ENCODE measurements around the gene BICC1. TPM values are rescaled to one million over a fixed set of nuclear protein-coding genes. Genes with fewer than 3 reads are reported as not detected.

Gene BICC1
- total and polyA plus RNA-seq, 8 donors, result 0.29 to 25.0 (median 4.5) TPM

DNA sequence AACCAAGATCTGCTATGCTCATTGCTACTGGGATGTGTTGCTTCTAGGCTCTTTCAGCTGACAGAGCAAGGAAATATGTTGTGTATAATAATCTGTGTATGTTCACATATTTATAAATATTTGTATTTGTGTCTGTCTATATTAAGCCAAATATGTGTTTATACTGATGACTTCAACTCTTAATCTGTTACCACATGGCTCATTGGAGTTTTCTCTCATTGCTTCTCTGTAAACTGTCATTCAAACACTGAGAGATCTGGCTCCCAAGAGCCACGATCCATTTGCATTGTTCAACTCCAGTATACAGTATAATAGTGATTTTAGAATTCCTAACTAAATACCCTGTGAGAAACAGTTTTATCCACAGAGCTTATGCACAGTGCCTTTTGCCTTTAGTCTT is 35.3 kb downstream of the BICC1 start:
- TF ChIP-seq CTCF (IDR thresholded peaks at IDR 0.05), result no peak
- no peak for TF ChIP-seq POLR2AphosphoS5 (IDR thresholded peaks at IDR 0.05)
- TF ChIP-seq POLR2A (IDR thresholded peaks at IDR 0.05), result no peak
- no peak for TF ChIP-seq EP300 (IDR thresholded peaks at IDR 0.05)
- intact Hi-C loops (cut with DNase I; ENCODE audit: low total_unique reads), result no loop called here

GRCh38 chr10:58554316-58554715 is 41.6 kb downstream of the BICC1 start:
- intact Hi-C loops (cut with DNase I; ENCODE audit: low total_unique reads), result no loop called here
- H3K36me3 ChIP-seq, result no peaks in the 10 kb centered on the region
- 69 to 85% (median 79%) methylated on average over 2 of the region's 2 CpGs for WGBS, 5 donors
- no peak overlapping the region for H3K4me3 ChIP-seq
- no peaks in the 10 kb centered on the region for H3K4me1 ChIP-seq
- no peak overlapping the region for H3K27ac ChIP-seq
- peaks cover 0 to 15% (median 13%) of the 10 kb centered on the region in 4 donors for H3K9me3 ChIP-seq
- TF ChIP-seq POLR2AphosphoS5 (IDR thresholded peaks at IDR 0.05), result no peak
- no peak for TF ChIP-seq POLR2A (IDR thresholded peaks at IDR 0.05)
- no peaks in the 10 kb centered on the region for H3K27me3 ChIP-seq
- DNase-seq, result no peak

More for the DNA sequence above, 35.3 kb downstream of the BICC1 start:
- DNase-seq, result no peak
- Histone ChIP-seq H3K9me3 (no peaks in the 10 kb centered on the region), H3K36me3 (no peaks in the 10 kb centered on the region), H3K4me3 (no peak overlapping the region), H3K27ac (no peak overlapping the region), H3K27me3 (no peaks in the 10 kb centered on the region), H3K4me1 (peaks cover 0 to 4% (median 0%) of the 10 kb centered on the region in 4 donors)
- 40 to 66% (median 56%) methylated on average over 1 of the region's 1 CpG for WGBS, 5 donors

GRCh38 chr10:58555170-58555929 is 42.7 kb downstream of the BICC1 start:
- intact Hi-C loops (cut with DNase I; ENCODE audit: low total_unique reads), result no loop called here
- Histone ChIP-seq H3K27ac (no peak overlapping the region), H3K36me3 (no peaks in the 10 kb centered on the region), H3K27me3 (no peaks in the 10 kb centered on the region), H3K9me3 (peaks cover 0 to 15% (median 13%) of the 10 kb centered on the region in 4 donors), H3K4me3 (no peak overlapping the region), H3K4me1 (no peaks in the 10 kb centered on the region)
- 69 to 74% (median 69%) methylated on average over 4 of the region's 4 CpGs for WGBS, 5 donors
- DNase-seq, result no peak
- TF ChIP-seq EP300 (IDR thresholded peaks at IDR 0.05), result no peak
- TF ChIP-seq POLR2AphosphoS5 (IDR thresholded peaks at IDR 0.05), result no peak
- TF ChIP-seq CTCF (IDR thresholded peaks at IDR 0.05), result no peak
- no peak for TF ChIP-seq POLR2A (IDR thresholded peaks at IDR 0.05)

DNA sequence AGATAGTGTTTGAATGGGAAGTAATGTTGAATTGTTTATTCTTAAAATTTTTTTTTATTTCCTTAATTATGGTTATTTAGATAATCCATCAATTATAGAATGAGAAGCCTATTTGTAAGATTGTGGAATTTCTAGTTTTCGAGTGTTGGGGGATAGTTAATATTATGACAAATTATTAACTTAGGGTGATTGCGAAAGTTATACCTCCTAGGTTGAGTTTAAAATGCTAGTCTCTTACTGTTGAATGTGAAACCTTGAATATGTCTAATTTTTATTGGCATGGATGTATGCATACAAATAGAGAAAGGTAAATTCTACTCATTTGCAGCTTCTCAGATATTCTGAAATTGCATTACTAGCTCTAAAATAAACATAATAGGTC is 43.2 kb downstream of the BICC1 start:
- H3K4me1 ChIP-seq, result no peaks in the 10 kb centered on the region
- H3K9me3 ChIP-seq, result peaks cover 0 to 21% (median 13%) of the 10 kb centered on the region in 4 donors
- TF ChIP-seq POLR2AphosphoS5 (IDR thresholded peaks at IDR 0.05) (no peak), CTCF (IDR thresholded peaks at IDR 0.05) (no peak), POLR2A (IDR thresholded peaks at IDR 0.05) (no peak), EP300 (IDR thresholded peaks at IDR 0.05) (no peak)
- no peak for DNase-seq
- H3K27me3 ChIP-seq, result no peaks in the 10 kb centered on the region
- H3K36me3 ChIP-seq, result no peaks in the 10 kb centered on the region
- H3K27ac ChIP-seq, result no peak overlapping the region
- no peak overlapping the region for H3K4me3 ChIP-seq
- intact Hi-C loops (cut with DNase I; ENCODE audit: low total_unique reads), result no loop called here
- 79 to 94% (median 87%) methylated on average over 2 of the region's 2 CpGs for WGBS, 5 donors
